ENCODE data around the gene LRRC59.

DNA sequence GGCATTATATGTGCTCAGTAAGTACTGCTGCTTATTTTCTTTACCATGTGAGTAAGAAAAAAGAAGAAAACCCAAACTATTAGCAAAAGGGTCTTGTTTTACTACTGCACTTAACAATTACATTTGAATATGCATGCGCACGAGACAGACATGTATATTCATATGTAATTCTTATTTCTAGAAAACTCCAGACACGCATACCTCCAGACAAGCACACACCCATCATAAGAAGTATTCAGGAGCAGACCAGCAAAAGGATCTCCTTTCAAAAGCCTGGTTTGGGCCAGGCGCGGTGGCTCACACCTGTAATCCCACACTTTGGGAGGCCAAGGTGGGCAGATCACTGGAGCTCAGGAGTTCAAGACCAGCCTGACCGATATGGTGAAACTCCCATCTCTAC is 7.8 kb downstream of the LRRC59 start:
- TF ChIP-seq, protein P1, sequence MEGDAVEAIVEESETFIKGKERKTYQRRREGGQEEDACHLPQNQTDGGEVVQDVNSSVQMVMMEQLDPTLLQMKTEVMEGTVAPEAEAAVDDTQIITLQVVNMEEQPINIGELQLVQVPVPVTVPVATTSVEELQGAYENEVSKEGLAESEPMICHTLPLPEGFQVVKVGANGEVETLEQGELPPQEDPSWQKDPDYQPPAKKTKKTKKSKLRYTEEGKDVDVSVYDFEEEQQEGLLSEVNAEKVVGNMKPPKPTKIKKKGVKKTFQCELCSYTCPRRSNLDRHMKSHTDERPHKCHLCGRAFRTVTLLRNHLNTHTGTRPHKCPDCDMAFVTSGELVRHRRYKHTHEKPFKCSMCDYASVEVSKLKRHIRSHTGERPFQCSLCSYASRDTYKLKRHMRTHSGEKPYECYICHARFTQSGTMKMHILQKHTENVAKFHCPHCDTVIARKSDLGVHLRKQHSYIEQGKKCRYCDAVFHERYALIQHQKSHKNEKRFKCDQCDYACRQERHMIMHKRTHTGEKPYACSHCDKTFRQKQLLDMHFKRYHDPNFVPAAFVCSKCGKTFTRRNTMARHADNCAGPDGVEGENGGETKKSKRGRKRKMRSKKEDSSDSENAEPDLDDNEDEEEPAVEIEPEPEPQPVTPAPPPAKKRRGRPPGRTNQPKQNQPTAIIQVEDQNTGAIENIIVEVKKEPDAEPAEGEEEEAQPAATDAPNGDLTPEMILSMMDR (IDR thresholded peaks at IDR 0.05; ENCODE audit: poor library complexity, severe bottlenecking): no peak
- TF ChIP-seq SMC3 (conservative IDR thresholded peaks at IDR 0.05; ENCODE audit: poor library complexity): no peak
- no peak for TF ChIP-seq MXI1 (conservative IDR thresholded peaks at IDR 0.05; ENCODE audit: poor library complexity, severe bottlenecking)

Data from neural cell (in vitro differentiated cells).